Renal pelvis (tissue), 4 donors: ENCODE data around the gene DSTN. TPM values are rescaled to one million over a fixed set of nuclear protein-coding genes. Genes with fewer than 3 reads are reported as not detected.

Source experiments
- DNase-seq: peaks from one replicate; pipeline ENCODE4 v3.0.0-alpha.2; 2013
- polyA plus RNA-seq, 3 donors: library from polyadenylated mRNA; unstranded; fragments of 120-200 nt; gene quantifications; one replicate each; pipeline ENCODE4 v1.2.1, GENCODE V29; 2013; ENCODE audit not compliant: insufficient read length in 3 of 3

DSTN gene
- polyA plus RNA-seq, 3 donors: 318 to 374 (median 354) TPM

GRCh38 chr20:17634661-17635331 is 64.9 kb downstream of the DSTN start:
- DNase-seq: no peak

GRCh38 chr20:17635332-17636244 is 65.7 kb downstream of the DSTN start:
- DNase-seq: no peak

GRCh38 chr20:17636523-17637412 is 66.9 kb downstream of the DSTN start:
- peak; percentile 55 for DNase-seq

GRCh38 chr20:17637413-17637780 is 67.5 kb downstream of the DSTN start:
- no peak for DNase-seq

- DNase-seq: no peak
Observed at GRCh38 chr20:17637985-17638640, 68.2 kb downstream of the DSTN start.

GRCh38 chr20:17638835-17639407 is 69.0 kb downstream of the DSTN start:
- DNase-seq: no peak

- DNase-seq: no peak
Observed at GRCh38 chr20:17640146-17640874, 70.4 kb downstream of the DSTN start.

- DNase-seq: no peak
Observed at GRCh38 chr20:17640875-17641378, 71.1 kb downstream of the DSTN start.

- no peak for DNase-seq
Observed at GRCh38 chr20:17641520-17641964, 71.7 kb downstream of the DSTN start.

- no peak for DNase-seq
Observed at GRCh38 chr20:17641993-17642392, 72.1 kb downstream of the DSTN start.

- DNase-seq: no peak
Observed at GRCh38 chr20:17642404-17643269, 72.8 kb downstream of the DSTN start.

- no peak for DNase-seq
Observed at GRCh38 chr20:17643531-17644188, 73.8 kb downstream of the DSTN start.

GRCh38 chr20:17644451-17644850 is 74.6 kb downstream of the DSTN start:
- no peak for DNase-seq

GRCh38 chr20:17645010-17645409 is 75.1 kb downstream of the DSTN start:
- no peak for DNase-seq

- no peak for DNase-seq
Observed at GRCh38 chr20:17645546-17646208, 75.8 kb downstream of the DSTN start.

- DNase-seq: no peak
Observed at GRCh38 chr20:17646209-17646960, 76.5 kb downstream of the DSTN start.

GRCh38 chr20:17646961-17647301 is 77.1 kb downstream of the DSTN start:
- no peak for DNase-seq
